Stimulated activated CD4-positive, alpha-beta T cell treated with anti-CD3 and anti-CD28 coated beads, Interleukin-4, amount 100 ng/mL, for 1 hour (primary cell): Measurements from ENCODE around the gene ZMAT5.

Experiments used
- DNase-seq: peaks from one replicate; pipeline ENCODE4 v3.0.0-alpha.2; 2020

The ZMAT5 gene

GRCh38 chr22:29766632-29767170 is at the start of gene ZMAT5:
Gene ZMAT5, minus strand, starts transcription at chr22:29767007. Its CDS starts 18,463 bp downstream, at chr22:29748544.
- peak; percentile 89 for DNase-seq

- DNase-seq = no peak
These were observed 49.7 kb upstream of the ZMAT5 start for GRCh38 chr22:29816539-29816938.

GRCh38 chr22:29816128-29816527 is 49.3 kb upstream of the ZMAT5 start:
- no peak for DNase-seq

GRCh38 chr22:29815580-29815979 is 48.8 kb upstream of the ZMAT5 start:
- DNase-seq = no peak

GRCh38 chr22:29814003-29814402 is 47.2 kb upstream of the ZMAT5 start:
- no peak for DNase-seq

GRCh38 chr22:29813563-29813962 is 46.8 kb upstream of the ZMAT5 start:
- DNase-seq = no peak

GRCh38 chr22:29813126-29813525 is 46.3 kb upstream of the ZMAT5 start:
- no peak for DNase-seq

GRCh38 chr22:29811377-29811776 is 44.6 kb upstream of the ZMAT5 start:
- DNase-seq = no peak

GRCh38 chr22:29810216-29810615 is 43.4 kb upstream of the ZMAT5 start:
- no peak for DNase-seq

- DNase-seq = no peak
These were observed 39.4 kb upstream of the ZMAT5 start for GRCh38 chr22:29806196-29806595.

GRCh38 chr22:29804985-29805384 is 38.2 kb upstream of the ZMAT5 start:
- no peak for DNase-seq

GRCh38 chr22:29803190-29803589 is 36.4 kb upstream of the ZMAT5 start:
- DNase-seq = no peak

GRCh38 chr22:29801796-29802195 is 35.0 kb upstream of the ZMAT5 start:
- no peak for DNase-seq

- no peak for DNase-seq
These were observed 34.3 kb upstream of the ZMAT5 start for GRCh38 chr22:29801153-29801552.

- DNase-seq = no peak
These were observed 32.4 kb upstream of the ZMAT5 start for GRCh38 chr22:29799217-29799680.

- DNase-seq = no peak
These were observed 32.0 kb upstream of the ZMAT5 start for GRCh38 chr22:29798801-29799200.

GRCh38 chr22:29798318-29798717 is 31.5 kb upstream of the ZMAT5 start:
- no peak for DNase-seq

GRCh38 chr22:29797351-29797750 is 30.5 kb upstream of the ZMAT5 start:
- DNase-seq = no peak

- DNase-seq = no peak
These were observed 28.9 kb upstream of the ZMAT5 start for GRCh38 chr22:29795663-29796062.

GRCh38 chr22:29793396-29793795 is 26.6 kb upstream of the ZMAT5 start:
- no peak for DNase-seq

- DNase-seq = no peak
These were observed 23.3 kb upstream of the ZMAT5 start for GRCh38 chr22:29790061-29790460.

GRCh38 chr22:29788339-29789279 is 21.8 kb upstream of the ZMAT5 start:
- no peak for DNase-seq

- no peak for DNase-seq
These were observed 20.7 kb upstream of the ZMAT5 start for GRCh38 chr22:29787371-29787980.

GRCh38 chr22:29786031-29786430 is 19.2 kb upstream of the ZMAT5 start:
- no peak for DNase-seq
